CD4-positive, alpha-beta T cell treated with Interferon gamma for 1 hour (primary cell): ENCODE results near the gene INTS15.

Experiments used
- DNase-seq: peaks from one replicate; pipeline ENCODE4 v3.0.0-alpha.2; 2020

The INTS15 gene

GRCh38 chr7:6619961-6620360, 30.1 kb downstream of the INTS15 start:
- DNase-seq: no peak

DNA sequence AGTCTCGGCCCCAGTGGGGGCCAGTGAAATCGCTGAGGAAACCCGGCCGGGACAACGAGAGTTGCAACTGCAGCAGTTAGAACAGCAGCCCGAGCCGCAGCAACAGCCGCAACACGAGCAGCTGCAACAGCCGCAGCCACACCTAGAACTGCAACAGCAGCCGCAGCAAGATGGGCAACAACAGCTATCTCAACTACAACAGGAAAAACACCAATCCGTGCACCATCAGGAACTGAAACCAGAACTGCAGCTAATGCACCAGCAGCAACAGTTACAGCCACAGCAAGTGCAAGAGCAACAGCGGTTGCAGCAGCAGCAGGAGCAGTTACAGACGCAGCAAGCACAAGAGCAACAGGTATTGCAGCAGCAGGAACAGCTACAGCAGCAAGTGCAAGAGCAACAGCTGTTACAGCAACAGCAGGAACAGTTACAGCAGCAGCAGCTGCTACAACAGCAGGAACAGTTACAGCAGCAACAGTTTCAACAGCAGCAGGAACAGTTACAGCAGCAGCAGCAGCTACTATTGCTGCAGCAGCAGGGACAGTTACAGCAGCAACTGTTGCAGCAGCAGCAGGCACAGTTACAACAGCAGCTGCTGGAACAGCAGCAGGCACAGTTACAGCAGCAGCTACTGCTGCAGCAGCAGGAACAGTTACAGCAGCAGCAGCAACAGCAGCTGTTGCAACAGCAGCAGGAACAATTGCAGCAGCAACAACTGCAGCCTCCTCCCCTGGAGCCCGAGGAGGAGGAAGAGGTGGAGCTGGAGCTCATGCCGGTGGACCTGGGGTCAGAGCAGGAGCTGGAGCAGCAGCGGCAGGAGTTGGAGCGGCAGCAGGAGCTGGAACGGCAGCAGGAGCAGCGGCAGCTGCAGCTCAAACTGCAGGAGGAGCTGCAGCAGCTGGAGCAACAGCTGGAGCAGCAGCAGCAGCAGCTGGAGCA, 31.6 kb downstream of the INTS15 start:
- no peak for DNase-seq

- no peak for DNase-seq
These were observed 32.4 kb downstream of the INTS15 start for GRCh38 chr7:6622134-6622710.

- peak; percentile 18 for DNase-seq
These were observed 33.9 kb downstream of the INTS15 start for GRCh38 chr7:6623589-6624245.

GRCh38 chr7:6624246-6624611, 34.4 kb downstream of the INTS15 start:
- DNase-seq: no peak

DNA sequence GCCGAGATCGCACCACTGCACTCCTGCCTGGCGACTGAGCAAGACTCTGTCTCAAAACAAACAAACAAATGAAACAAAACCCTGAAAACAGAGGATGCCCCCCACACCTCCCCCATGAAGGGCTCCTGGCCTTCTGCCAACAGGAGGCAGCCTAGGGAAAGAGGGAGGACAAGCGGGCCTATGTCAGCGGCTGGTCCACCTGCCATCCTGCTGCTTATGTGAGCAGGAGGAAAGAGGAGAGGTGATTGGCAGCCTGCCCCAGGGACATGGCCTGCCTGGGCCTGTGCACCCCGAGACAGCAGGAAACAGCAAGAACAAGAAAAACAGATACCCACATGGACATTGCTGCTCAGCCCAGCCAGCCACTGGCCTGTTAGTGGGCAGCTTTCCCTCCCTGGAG, 38.2 kb downstream of the INTS15 start:
- no peak for DNase-seq

GRCh38 chr7:6630007-6630849, 40.4 kb downstream of the INTS15 start:
- no peak for DNase-seq

GRCh38 chr7:6631605-6632004, 41.8 kb downstream of the INTS15 start:
- DNase-seq: no peak

GRCh38 chr7:6634021-6634420, 44.2 kb downstream of the INTS15 start:
- no peak for DNase-seq

DNA sequence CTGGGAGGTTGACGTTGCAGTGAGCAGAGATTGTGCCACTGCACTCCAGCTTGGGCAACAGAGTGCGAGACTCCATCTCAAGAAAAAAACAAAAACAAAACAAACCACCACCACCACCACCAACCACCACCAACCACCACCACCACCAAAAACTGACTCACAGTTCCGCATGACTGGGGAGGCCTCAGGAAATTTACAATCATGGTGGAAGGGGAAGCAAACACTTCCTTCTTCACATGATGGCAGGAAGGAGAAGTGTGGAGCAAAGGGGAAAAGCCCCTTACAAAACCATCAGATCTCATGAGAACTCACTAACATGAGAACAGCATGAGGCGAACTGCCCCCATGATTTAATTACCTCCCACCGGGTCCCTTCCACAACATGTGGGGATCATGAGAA, 45.1 kb downstream of the INTS15 start:
- DNase-seq: peak; percentile 47

GRCh38 chr7:6636741-6637543, 47.1 kb downstream of the INTS15 start, which contains the start of gene ZNF316:
TSS of gene ZNF316 (plus strand) at chr7:6637318. CDS start at chr7:6642410, 5,092 bp downstream.
- peak; percentile 55 for DNase-seq

GRCh38 chr7:6637544-6638229, 47.9 kb downstream of the INTS15 start:
- DNase-seq: peak; percentile 73

- DNase-seq: no peak
These were observed 49.2 kb downstream of the INTS15 start for GRCh38 chr7:6639032-6639431.

DNA sequence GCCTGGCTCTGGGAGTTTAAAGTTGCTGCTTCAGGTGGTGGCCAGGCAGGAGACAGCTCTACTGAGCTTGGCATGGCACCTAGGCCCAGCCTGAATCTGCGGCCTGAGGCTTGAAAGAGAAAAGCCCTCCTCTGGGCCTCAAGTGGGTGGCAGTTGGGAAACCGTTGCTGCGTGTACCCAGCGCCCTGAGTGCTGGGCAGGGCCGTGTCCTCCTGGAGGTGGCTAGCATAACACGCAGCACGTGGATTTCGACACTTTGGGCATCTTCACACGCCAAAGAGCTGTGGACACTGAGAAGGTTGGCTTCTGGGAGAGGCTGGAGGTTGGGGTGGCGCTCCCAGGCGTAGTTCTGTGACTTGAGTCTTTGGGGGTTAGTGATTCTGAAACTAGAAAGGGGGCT, 49.8 kb downstream of the INTS15 start:
- no peak for DNase-seq

GRCh38 chr7:6640246-6640721, 50.5 kb downstream of the INTS15 start:
- no peak for DNase-seq

DNA sequence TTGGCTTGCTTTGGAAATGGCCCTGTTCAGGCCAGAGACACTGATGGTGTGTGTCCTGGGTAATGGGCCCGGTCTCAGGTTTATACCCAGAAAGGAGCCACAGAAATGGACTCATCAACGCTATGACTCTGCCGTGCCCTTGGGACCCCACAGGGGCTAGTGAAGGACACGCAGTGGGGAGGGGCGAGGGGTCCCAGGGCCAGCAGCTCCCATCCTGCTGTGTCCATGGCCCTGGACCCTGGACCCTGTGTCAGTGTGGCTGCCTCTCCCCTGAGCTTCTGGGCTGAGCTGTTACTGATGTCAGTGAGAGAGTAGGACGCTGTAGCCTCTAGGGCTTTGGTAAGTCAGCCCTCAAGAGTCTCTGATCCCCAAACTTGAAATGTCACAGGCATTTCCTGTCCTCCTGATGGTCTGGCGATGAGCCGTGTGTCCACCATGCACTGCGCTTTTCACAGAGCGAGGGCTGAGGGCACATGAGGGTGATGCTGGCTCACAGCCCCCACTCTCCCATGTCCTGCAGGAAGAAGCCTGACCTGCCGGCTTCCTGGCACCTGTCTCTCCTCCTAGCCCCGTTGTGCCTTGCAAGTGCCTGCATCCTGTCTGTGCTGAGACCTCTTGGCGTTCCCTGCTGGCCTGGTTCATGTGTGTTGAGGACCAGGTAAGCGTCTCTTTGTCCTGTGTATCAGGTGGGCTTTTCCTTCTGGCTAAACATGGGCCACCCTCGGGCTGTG, 51.6 kb downstream of the INTS15 start:
- no peak for DNase-seq

DNA sequence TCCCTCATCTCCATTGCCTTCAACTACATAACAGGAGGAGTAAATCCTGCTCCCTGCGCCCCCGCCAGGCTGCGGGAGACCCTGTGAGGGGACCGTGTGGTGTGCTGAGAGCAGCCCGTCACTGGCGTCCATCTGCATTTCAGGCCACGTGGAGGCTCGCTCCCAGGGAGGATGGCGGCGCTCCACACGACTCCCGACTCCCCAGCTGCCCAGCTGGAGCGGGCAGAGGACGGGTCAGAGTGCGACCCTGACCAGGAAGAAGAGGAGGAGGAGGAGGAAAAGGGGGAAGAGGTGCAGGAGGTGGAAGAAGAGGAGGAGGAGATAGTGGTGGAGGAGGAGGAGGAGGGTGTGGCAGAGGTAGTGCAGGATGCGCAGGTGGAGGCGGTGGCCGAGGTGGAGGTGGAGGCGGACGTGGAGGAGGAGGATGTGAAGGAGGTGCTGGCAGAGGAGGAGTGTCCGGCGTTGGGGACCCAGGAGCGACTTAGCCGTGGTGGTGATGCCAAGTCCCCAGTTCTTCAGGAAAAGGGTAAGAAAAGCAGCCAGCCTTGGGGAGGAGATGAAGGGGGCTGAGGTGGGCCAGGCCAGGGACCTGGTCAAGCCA, 52.5 kb downstream of the INTS15 start:
- DNase-seq: no peak

DNA sequence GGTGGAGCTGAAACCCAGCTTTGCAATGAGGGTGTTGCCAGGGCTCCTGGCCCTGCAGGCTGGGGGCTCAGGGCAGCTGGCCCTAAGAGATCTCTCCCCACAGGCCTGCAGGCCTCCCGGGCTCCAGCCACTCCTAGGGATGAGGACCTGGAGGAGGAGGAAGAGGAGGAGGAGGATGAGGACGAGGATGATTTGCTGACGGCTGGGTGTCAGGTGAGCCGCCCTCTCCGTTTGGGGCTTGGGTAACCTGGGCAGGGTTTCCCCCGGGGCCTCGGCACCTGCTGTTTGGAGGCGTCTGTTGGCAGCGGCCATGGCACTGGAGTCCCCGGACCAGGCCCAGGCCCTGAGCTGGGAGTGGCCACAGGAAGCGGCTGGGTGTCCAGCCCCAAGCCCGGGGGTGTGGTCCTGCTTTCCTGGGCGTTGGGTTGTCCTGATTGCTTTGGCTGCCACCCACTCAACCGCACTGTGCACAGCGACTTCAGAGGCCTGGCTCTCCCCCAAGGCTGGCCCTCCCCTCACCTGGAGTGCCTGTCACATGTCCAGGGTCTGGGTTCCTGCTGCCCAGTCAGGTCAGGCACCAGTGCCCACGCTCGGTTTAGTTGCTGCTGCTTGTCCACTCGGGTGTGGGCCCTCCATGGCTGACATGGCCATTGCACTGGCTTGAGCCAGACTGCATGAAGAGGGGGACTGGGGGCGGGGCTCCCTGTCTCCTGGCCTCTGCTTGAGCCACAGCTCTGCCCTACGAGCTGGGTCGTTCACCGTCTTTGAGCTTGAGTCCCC, 53.2 kb downstream of the INTS15 start:
- DNase-seq: no peak

DNA sequence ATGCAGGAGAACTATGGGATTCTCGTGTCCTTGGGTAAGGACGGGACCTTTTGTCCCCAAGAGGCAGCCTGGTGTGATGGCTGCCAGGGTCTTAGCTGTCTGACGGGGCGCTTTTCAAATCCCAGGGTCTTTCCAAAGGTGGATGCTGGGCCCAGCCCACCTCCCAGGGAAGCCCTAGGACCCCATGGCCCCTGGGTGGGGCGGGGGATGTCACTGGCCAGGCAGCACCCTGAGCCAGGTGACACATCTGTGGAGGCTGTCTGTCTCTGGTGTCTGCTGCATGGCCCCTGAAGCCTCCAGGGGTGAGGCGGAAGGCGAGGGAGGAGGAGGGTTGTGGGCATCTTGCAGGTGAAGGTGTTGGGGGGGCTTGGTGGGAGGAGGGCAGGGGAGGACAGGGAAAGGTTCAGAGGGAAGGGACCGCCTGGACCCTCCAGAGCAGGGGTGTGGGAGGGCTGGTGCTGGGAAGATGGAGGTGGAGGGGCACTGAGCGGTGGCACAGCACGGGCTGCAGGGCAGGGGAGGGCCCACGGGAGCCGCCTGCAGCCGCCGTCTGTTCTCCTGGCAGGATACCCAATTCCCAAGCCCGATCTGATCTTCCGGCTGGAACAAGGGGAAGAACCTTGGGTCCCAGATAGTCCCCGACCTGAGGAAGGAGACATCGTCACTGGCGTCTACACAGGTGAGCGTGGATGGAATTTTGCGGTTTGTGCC, 54.2 kb downstream of the INTS15 start:
- no peak for DNase-seq
